ENCODE results near the gene RIPOR3. TPM values are rescaled to one million over a fixed set of nuclear protein-coding genes. Genes with fewer than 3 reads are reported as not detected.
A peak's percentile ranks its signal among the peaks of the same experiment; 100 is the strongest.

The RIPOR3 gene
- total and polyA plus RNA-seq, 9 of the 15 experiments (the other 6 are each of a cell fraction or from before 2014, with no cell fraction given), result 3.3 to 62.7 (median 21.4) TPM

GRCh38 chr20:50723672-50724071 is 32.3 kb upstream of the RIPOR3 start:
- peaks cover 25 to 41% of the 10 kb centered on the region in 2 experiments; a peak in 4 of 5 replicates for H3K4me1 ChIP-seq (replicated peaks in 1 of 2; ENCODE audit: control insufficient read depth in 2 of 2, insufficient read depth in 2 of 2, low read length in 2 of 2)
- CTCF ChIA-PET (ENCODE audit: low intra/inter-chr PET ratio), result no interaction called here
- TF ChIP-seq ARHGAP35 (IDR thresholded peaks at IDR 0.05; ENCODE audit: partially characterized antibody), result no peak
- TF ChIP-seq EWSR1 (IDR thresholded peaks at IDR 0.05; ENCODE audit: borderline replicate concordance, low read depth, partially characterized antibody), result peak; percentile 34
- TF ChIP-seq ZBTB11 (CRISPR knock-in tag; IDR thresholded peaks at IDR 0.05), result peak in 1 of 3 experiments; percentile 84; a peak in 2 of 6 replicates
- TF ChIP-seq ELF1 (tag; IDR thresholded peaks at IDR 0.05), result no peak

More at GRCh38 chr20:50723672-50724071, 32.3 kb upstream of the RIPOR3 start:
- Histone ChIP-seq H3K9ac (ENCODE audit: insufficient read depth in 1 of 2, low read depth in 2 of 2, low read length in 2 of 2) (no peak overlapping the region), H3K9me3 (replicated peaks; ENCODE audit: control insufficient read depth, insufficient read depth, low read depth, low read length) (no peaks in the 10 kb centered on the region), H3K9me1 (ENCODE audit: control insufficient read depth, insufficient read depth, low read length) (no peaks in the 10 kb centered on the region), H4K20me1 (replicated peaks; ENCODE audit: control insufficient read depth, insufficient read depth, low read length) (no peaks in the 10 kb centered on the region), H3K4me2 (ENCODE audit: insufficient read depth, low read length) (no peak overlapping the region), H3K36me3 (ENCODE audit: control insufficient read depth, insufficient read depth, low read length) (no peaks in the 10 kb centered on the region), H3K4me3 (no peak overlapping the region), H3K27ac (ENCODE audit: extremely low read depth, low read depth, low read length) (no peak overlapping the region), H2AFZ (ENCODE audit: low read depth, low read length) (no peak overlapping the region), H3K27me3 (ENCODE audit: control insufficient read depth in 2 of 2, insufficient read depth in 2 of 2, low read length in 2 of 2) (no peaks in the 10 kb centered on the region), H3K79me2 (ENCODE audit: control insufficient read depth, insufficient read depth, low read length) (no peaks in the 10 kb centered on the region)
- 76% methylated on average over 9 of the region's 9 CpGs for WGBS (ENCODE audit: insufficient coverage, low coverage, missing lambda C conversion rate)
- FAIRE-seq (no peak), DNase-seq (ENCODE audit: extremely low read depth in 1 of 4, low spot score in 3 of 4) (no peak), ATAC-seq (no peak)
- in situ Hi-C loops (cut with MboI) (no loop called here), intact Hi-C loops (cut with micrococcal nuclease) (no loop called here)
- no TSS peak for BruUV-seq (replicated peaks)
- POLR2A ChIA-PET, result no interaction called here

All from K562 (cell line).